Upper lobe of left lung (tissue), 6 donors: Measurements from ENCODE around the gene ZNF438. TPM values are rescaled to one million over a fixed set of nuclear protein-coding genes. Genes with fewer than 3 reads are reported as not detected.
A peak's percentile ranks its signal among the peaks of the same experiment; 100 is the strongest.

Experiments
- ATAC-seq, 2 donors: fragments of 200-7000 bp; cut with Tn5 transposase; one replicate each; pipeline ENCODE4 v1.9.1; 2022; ENCODE audit warnings: mild to moderate bottlenecking in 2 of 2, moderate library complexity in 2 of 2; ENCODE audit not compliant: low FRiP score in 2 of 2
- DNase-seq, 2 donors: peaks; one replicate each; pipeline ENCODE4 v3.0.0-alpha.2; 2019 to 2020
- H3K27ac ChIP-seq, 4 donors: fragments of 200-600 bp; sonication (generic); one replicate each; pipeline ENCODE4 v1.5.1; 2016 to 2019
- H3K27me3 ChIP-seq, 4 donors: fragments of 200-600 bp; sonication (generic); one replicate each; pipeline ENCODE4 v1.5.1; 2017 to 2019
- H3K36me3 ChIP-seq, 4 donors: fragments of 200-600 bp; sonication (generic); one replicate each; pipeline ENCODE4 v1.5.1; 2016 to 2019
- H3K4me1 ChIP-seq, 4 donors: fragments of 200-600 bp; sonication (generic); one replicate each; pipeline ENCODE4 v1.5.1; 2018 to 2019
- H3K4me3 ChIP-seq, 4 donors: fragments of 200-600 bp; sonication (generic); one replicate each; pipeline ENCODE4 v1.5.1; 2017 to 2019; ENCODE audit warnings: mild to moderate bottlenecking in 2 of 4, moderate library complexity in 1 of 4
- H3K9me3 ChIP-seq, 4 donors: fragments of 200-600 bp; sonication (generic); one replicate each; pipeline ENCODE4 v1.5.1; 2018 to 2019
- EP300 ChIP-seq, 4 donors: sonication (generic); formaldehyde crosslinking; IDR thresholded peaks; one replicate each; pipeline ENCODE4 v1.5.1; 2017; ENCODE audit warnings: antibody characterized with exemption in 4 of 4, control low read depth in 2 of 4
- POLR2A ChIP-seq, 4 donors: fragments of 450-650 bp; IDR thresholded peaks; one replicate each; pipeline ENCODE4 v1.5.1; 2016 to 2017; ENCODE audit warnings: antibody characterized with exemption in 4 of 4, mild to moderate bottlenecking in 2 of 4
- POLR2AphosphoS5 ChIP-seq, 2 donors: sonication (generic); formaldehyde crosslinking; IDR thresholded peaks; one replicate each; pipeline ENCODE4 v1.5.1; 2017; ENCODE audit warnings: antibody characterized with exemption in 2 of 2
- WGBS, 2 donors: methylation state at CpG; one replicate each; pipeline ENCODE4 v1.1.5; 2017 to 2018; 5-methylcytosine and 5-hydroxymethylcytosine counted together
- total RNA-seq, 6 donors: library from RNA; depleted of rRNA in 4 of 6; stranded (reverse); fragments of >200 nt in 4 of 6; gene quantifications; one replicate each; pipeline versions ENCODE4 v1.1.0 to v1.2.1, GENCODE V29; 2016 to 2021
- TF ChIP-seq, protein P1 (sequence below), 6 experiments: fragments of 450-650 bp in 4 of 6; fragments of 200-600 bp in 2 of 6; sonication (generic) in 2 of 6; IDR thresholded peaks; one replicate each; pipeline ENCODE4 v1.5.1; 2016 to 2019; ENCODE audit warnings: antibody characterized with exemption in 6 of 6
- donor health status: DM: no; HTN: no; CAD: no; lungs with moderate emphysema.
- donor health status: DM: no; HTN: yes; CAD: no; lungs with severe emphysema.

Gene ZNF438
- total RNA-seq, 6 donors from 2014 or later: 10.5 to 25.1 (median 13.7) TPM

GRCh38 chr10:30988831-30989435, 42.7 kb downstream of the ZNF438 start:
- ATAC-seq (peak in 1 of 2 donors; percentile 38), DNase-seq (no peak)
- TF ChIP-seq POLR2AphosphoS5 (IDR thresholded peaks at IDR 0.05): no peak
- TF ChIP-seq POLR2A (IDR thresholded peaks at IDR 0.05): no peak
- TF ChIP-seq, protein P1, sequence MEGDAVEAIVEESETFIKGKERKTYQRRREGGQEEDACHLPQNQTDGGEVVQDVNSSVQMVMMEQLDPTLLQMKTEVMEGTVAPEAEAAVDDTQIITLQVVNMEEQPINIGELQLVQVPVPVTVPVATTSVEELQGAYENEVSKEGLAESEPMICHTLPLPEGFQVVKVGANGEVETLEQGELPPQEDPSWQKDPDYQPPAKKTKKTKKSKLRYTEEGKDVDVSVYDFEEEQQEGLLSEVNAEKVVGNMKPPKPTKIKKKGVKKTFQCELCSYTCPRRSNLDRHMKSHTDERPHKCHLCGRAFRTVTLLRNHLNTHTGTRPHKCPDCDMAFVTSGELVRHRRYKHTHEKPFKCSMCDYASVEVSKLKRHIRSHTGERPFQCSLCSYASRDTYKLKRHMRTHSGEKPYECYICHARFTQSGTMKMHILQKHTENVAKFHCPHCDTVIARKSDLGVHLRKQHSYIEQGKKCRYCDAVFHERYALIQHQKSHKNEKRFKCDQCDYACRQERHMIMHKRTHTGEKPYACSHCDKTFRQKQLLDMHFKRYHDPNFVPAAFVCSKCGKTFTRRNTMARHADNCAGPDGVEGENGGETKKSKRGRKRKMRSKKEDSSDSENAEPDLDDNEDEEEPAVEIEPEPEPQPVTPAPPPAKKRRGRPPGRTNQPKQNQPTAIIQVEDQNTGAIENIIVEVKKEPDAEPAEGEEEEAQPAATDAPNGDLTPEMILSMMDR (IDR thresholded peaks at IDR 0.05): no peak
- no peak for TF ChIP-seq EP300 (IDR thresholded peaks at IDR 0.05)
- Histone ChIP-seq H3K36me3 (no peaks in the 10 kb centered on the region), H3K4me3 (no peak overlapping the region), H3K4me1 (peaks cover 20 to 46% (median 33%) of the 10 kb centered on the region in 4 donors), H3K27ac (peak overlapping the region in 2 of 4 donors; percentile 50 to 74), H3K9me3 (no peaks in the 10 kb centered on the region), H3K27me3 (no peaks in the 10 kb centered on the region)
- WGBS, 2 donors: 27 to 47% methylated on average over 1 of the region's 1 CpG

GRCh38 chr10:30987463-30987862, 44.2 kb downstream of the ZNF438 start:
- H3K4me3 ChIP-seq: no peak overlapping the region
- peaks cover 20 to 48% (median 33%) of the 10 kb centered on the region in 4 donors for H3K4me1 ChIP-seq
- no peaks in the 10 kb centered on the region for H3K9me3 ChIP-seq
- no peak overlapping the region for H3K27ac ChIP-seq
- ATAC-seq: peak in 1 of 2 donors; percentile 38
- H3K27me3 ChIP-seq: no peaks in the 10 kb centered on the region
- WGBS, 2 donors: 86 to 87% methylated on average over 5 of the region's 5 CpGs
- H3K36me3 ChIP-seq: no peaks in the 10 kb centered on the region
- DNase-seq: no peak
- TF ChIP-seq POLR2A (IDR thresholded peaks at IDR 0.05): no peak
- TF ChIP-seq, protein P1 (IDR thresholded peaks at IDR 0.05): no peak
- TF ChIP-seq EP300 (IDR thresholded peaks at IDR 0.05): no peak
- TF ChIP-seq POLR2AphosphoS5 (IDR thresholded peaks at IDR 0.05): no peak

DNA sequence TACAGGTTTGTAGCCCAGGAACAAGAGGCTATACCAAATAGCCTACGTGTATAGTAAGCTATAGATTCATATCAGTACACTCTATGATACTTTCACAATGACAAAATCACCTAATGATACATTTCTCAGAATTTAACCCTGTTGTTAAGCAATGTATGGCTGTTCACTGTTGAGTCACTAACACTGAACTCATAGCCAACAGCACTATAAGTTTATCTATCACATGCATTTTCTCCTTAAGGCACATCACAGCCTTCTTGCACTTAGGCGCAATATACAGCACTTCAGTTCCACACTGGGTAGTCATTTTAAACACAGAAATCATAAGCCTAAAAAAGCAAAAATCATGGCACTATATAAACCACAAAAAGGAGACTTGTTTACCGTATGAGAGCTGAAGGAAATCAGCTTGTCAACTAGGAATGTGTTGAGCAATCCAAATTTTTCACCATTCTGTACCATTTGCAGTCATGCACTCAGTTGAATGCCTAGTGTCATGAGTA, 45.6 kb downstream of the ZNF438 start:
- Histone ChIP-seq H3K27me3 (no peaks in the 10 kb centered on the region), H3K36me3 (no peaks in the 10 kb centered on the region), H3K4me1 (peaks cover 15 to 46% (median 33%) of the 10 kb centered on the region in 4 donors), H3K9me3 (no peaks in the 10 kb centered on the region), H3K27ac (peak overlapping the region in 2 of 4 donors; percentile 26 to 55), H3K4me3 (no peak overlapping the region)
- ATAC-seq (no peak), DNase-seq (no peak)
- TF ChIP-seq, protein P1 (IDR thresholded peaks at IDR 0.05): no peak
- TF ChIP-seq EP300 (IDR thresholded peaks at IDR 0.05) (no peak), POLR2A (IDR thresholded peaks at IDR 0.05) (no peak), POLR2AphosphoS5 (IDR thresholded peaks at IDR 0.05) (no peak)
- 56 to 57% methylated on average over 3 of the region's 3 CpGs for WGBS, 2 donors

DNA sequence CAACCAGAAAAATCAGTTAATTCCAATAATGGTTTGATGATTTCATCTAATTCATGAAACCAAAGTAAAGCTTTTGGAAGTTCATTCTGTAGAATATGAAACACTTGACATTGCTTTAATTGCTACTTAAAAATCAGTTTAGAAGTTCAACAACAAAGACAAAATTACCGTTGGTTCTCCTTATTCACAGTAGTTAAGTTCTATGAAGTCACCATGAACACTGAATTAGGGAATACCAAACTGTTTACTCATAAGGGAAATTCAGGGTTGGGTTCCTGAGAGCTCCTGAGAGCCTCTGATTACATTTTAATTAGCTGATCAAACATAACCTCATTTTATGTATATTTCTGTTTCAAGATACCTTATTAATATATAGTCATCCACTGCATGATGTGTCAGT, 46.2 kb downstream of the ZNF438 start:
- Histone ChIP-seq H3K9me3 (no peaks in the 10 kb centered on the region), H3K4me3 (no peak overlapping the region), H3K27ac (peak overlapping the region in 3 of 4 donors; percentile 0 to 55 (median 26)), H3K27me3 (no peaks in the 10 kb centered on the region), H3K36me3 (no peaks in the 10 kb centered on the region), H3K4me1 (peaks cover 19 to 50% (median 35%) of the 10 kb centered on the region in 4 donors)
- ATAC-seq (no peak), DNase-seq (no peak)
- no peak for TF ChIP-seq POLR2AphosphoS5 (IDR thresholded peaks at IDR 0.05)
- TF ChIP-seq, protein P1 (IDR thresholded peaks at IDR 0.05): no peak
- WGBS, 2 donors: 63 to 76% methylated on average over 1 of the region's 1 CpG
